ENCODE data around the gene GNG10.
A peak's percentile ranks its signal among the peaks of the same experiment; 100 is the strongest.
"Not testable (repeated sequence)": the region's sequence is repeated elsewhere in the genome, so short reads cannot be mapped to it uniquely, and the experiment has no call there.

GNG10 gene

GRCh38 chr9:111661150-111661801 lies at the start of gene GNG10:
Gene GNG10 (plus strand): TSS chr9:111661605. CDS start chr9:111661635, 30 bp downstream.
- peak; percentile 68 for DNase-seq

DNA sequence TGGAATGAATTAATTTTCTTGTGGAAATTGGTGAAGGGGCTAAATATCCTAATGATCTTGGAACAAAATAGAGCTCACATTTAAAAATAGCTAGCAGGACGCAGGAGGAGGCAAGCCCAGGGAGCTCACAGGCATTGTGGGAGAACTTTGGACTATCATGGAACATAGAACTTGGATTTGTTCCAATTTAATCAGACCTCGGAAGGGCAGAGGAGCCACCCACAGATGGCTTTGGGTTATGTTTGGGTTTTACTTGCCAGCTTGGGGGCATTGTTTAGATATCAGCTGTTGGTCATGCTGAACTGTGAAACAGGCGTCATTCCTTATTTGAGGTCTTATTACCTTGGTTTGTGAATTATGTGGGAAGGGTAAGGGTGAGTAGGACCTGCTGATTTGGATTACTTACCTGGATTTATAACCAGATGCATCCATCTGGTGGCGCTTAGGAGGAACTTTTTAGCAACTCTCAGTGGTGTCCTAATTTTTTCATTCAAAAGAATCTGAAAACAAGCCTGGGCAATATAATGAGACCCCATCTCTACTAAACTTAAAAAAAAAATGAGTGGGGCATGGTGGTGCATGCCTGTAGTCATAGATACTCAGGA lies 47.9 kb upstream of the GNG10 start:
- no peak for DNase-seq

DNA sequence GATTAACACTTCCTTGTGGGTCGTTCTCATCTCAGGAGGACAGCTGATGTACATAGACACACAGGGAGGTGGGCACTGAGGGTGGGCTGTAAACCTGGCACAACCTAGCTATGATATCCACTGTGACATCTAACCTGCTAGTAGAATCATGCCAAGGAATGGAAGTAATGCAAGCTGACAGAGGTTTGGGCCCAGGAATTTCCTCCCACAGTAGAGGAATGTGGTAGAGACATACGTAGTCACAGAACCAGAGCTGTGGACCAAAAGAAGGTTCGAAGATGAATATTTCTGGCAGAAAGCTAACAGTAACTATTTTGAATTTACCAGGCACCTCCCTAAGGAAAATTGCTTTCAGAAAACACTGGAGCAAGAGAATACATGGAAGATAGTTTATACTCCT lies 45.5 kb upstream of the GNG10 start:
- DNase-seq: no peak

- DNase-seq: not testable (repeated sequence)
Measured at GRCh38 chr9:111617349-111617748, 44.1 kb upstream of the GNG10 start.

- DNase-seq: no peak
Measured at GRCh38 chr9:111621895-111622480, 39.4 kb upstream of the GNG10 start.

DNA sequence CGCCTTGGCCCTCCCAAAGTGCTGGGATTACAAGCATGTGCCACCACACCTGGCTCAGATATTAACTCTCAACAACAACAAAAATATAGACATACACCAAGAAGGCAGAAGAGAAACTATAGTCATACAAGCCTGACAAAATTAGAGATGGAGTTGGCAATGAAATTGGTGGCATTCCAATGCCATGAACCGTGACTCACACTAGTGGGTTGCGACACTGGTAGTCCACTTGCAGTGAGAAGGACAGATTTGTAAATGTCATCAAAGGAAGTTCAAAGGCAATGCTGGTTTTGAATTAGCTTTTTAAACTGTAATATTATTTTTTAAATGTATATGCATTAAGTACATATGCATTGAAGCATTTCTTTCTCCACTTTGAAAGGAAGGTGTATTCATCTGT lies 38.8 kb upstream of the GNG10 start:
- no peak for DNase-seq

DNA sequence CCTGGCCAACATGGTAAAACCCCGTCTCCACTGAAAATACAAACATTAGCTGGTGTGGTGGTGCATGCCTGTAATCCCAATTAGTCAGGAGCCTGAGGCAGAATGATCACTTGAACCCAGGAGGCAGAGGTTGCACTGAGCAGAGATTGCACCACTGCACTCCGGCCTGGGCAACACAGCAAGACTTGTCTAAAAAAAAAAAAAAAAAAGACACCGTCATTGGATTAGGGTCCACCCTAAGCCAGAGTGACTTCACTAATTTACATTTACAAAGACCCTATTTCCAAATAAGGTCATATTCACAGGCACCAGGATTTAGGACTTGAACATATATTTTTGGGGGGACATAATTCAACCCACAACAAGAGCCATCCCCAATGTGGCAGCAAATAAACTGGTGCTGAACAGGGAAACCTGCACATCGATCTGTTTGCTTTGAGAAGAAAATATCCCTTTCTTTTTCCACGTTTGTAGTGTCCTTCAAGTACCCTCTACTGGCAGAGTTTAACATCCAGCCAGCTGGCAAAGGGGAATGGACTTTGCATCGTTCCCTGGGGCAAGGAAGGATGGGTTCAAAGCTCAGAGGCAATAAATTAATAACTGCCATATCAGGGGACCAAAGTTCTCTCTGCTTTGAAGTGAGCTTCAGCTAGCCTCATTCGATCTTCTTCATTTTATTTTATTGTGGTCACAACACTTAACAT lies 34.0 kb upstream of the GNG10 start:
- no peak for DNase-seq

DNA sequence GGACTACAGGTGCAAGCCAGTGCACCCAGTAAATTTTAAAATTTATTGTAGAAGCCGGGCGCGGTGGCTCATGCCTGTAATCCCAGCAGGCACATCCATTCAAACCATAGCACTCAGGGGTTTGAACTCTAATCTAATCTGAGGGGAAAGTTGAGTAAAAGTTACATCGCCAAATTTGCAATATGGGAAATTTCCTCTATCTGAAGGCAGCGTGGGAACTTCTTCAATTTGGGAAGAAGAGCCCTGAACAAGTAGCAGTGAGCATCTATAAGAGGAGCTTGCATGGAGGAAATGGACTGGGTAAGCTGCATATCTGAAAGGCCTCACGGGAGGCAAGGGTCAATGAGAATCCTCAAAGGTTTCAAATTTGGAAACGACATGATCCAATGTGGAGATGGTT lies 33.0 kb upstream of the GNG10 start:
- no peak for DNase-seq

DNA sequence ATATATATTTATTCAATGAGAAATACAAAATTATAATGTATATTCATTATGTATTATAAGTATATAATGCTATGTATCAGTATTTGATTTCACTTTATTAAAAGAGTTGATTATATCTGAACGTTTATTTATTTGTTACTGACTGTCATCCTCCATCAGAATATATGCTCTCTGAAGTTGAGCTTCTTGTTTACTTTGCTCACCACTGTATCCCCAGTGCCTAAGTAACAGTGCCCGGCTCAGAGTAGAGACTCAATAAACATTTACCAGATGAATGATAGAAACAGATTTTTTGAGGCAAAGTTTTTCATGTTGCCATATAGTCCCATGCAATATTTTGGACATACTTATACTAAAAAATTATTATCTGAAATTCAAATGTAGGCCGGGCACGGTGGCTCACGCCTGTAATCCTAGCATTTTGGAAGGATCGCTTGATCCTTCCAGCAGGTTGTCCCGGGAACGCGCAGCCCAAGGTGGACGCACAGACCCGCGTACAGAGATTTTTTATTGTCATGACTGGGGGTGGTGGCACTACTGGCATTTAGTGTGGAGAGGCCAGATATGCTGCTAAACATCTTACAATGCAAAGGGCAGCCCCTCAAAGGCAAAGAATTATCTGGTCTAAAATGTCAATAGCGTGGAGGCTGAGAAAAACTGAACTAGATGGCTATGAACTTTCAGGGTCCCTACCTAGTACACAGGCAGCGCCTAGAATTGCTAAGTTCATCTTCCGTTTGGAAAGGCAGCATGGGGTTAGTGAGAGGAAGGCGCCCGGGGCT lies 31.0 kb upstream of the GNG10 start:
- no peak for DNase-seq

- DNase-seq: no peak
Measured at GRCh38 chr9:111630964-111631213, 30.5 kb upstream of the GNG10 start.

- peak; percentile 97 for DNase-seq
Measured at GRCh38 chr9:111631214-111631971, 30.0 kb upstream of the GNG10 start, which contains the start of gene DNAJC25. Gene DNAJC25 (plus strand): TSS chr9:111631334. CDS start chr9:111631408, 74 bp downstream.

- DNase-seq: no peak
Measured at GRCh38 chr9:111632060-111632459, 29.3 kb upstream of the GNG10 start.

DNA sequence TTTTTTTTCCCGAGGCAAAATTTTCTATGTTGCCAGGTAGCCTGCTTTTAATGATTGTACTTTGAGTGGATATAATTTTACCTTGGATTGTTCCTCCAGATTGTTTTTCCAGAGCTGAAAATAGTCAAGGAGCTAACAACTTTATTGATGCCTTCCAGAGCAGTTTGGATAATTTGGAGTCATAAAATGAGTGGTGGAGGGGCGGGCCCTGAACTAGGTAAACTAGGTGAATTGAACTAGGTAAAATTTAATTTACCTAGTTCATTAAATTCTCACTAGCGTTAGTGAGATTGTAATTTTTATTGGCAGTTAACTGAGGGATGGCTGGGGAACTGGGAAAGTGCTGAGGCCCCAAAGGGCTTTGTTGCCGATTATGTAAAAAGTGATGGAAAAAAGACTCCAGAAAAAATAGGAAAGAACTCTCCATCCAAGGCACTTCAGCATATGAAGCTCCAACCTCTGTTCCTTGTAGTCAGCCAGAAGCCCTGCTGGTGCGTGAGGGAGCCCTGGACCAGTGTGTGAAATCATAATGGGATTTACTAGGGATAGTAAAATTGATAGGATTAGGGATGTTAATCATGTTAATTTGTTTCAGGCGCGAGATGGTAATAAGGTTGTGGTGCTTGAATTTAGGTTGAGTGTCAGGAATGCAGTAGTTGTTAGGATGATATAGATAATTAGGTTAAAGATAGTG lies 28.6 kb upstream of the GNG10 start:
- DNase-seq: no peak

DNA sequence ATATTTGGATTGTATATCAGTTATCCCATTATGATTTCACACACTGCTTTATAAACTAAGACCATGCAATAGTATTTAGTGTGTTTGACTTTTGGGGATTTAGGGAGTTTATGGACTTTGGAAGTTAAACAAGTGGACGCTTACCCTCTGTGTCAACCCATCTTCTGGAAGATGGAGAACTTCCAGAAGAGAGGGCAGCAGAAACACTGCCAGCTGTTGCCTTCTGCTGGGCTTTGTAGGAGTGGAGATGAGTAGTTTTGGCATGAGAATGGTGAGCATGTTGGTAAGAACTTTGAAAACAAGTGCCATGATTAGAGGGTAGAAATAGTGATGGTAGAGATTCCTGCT lies 28.0 kb upstream of the GNG10 start:
- DNase-seq: no peak

GRCh38 chr9:111634860-111635259 lies 26.5 kb upstream of the GNG10 start:
- DNase-seq: no peak

DNA sequence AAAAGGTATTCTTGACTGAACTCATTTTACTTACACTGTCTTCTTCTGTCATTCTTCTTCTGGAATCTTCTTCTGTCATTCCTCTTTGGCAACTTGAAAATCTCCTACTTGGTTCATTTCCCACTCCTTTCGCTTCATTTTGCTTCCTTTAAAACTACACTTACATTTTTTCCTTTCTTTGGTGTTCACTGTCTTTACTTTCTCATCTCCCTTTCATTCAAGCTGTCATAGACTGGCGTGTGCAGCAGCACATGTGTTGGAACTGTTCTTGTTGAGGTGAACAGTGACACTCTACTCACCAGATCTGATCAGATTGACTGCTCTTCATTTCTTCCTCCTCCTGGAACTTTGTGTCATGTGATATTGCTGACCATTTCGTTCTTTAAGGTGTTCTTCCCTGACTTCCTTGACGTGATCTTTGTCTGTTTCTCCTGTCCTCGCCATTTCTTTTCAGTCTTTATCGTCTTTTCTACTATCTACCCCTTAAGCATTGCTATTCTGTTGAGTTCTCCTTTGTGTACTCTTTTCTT lies 23.9 kb upstream of the GNG10 start:
- DNase-seq: no peak

DNA sequence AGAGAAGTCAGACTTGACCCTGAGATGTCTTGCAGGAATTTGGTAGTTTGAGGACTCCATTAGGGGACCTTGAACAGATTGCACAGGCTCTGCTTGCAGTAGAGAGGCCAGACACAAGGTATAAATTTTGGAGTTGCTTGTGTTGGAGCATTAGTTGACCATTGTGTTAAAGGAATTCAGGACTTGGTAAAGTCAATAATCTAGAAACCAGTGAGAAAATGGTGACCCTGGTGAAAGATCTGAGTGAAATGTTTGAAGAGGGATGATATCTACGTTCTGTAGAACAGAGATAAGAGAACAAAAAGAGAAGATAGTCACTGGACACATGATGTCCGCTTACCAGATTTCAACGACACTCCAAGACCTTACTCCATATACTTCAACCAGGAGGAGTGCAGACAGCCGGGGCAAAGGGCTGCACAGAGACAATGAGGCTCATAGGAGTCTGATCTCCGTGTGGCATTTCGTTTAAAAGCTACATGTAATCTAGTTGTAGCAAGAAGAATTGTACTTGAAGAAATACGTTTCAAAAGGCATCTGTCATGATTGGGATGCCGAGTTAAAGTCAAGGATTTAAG lies 17.1 kb upstream of the GNG10 start:
- DNase-seq: no peak

DNA sequence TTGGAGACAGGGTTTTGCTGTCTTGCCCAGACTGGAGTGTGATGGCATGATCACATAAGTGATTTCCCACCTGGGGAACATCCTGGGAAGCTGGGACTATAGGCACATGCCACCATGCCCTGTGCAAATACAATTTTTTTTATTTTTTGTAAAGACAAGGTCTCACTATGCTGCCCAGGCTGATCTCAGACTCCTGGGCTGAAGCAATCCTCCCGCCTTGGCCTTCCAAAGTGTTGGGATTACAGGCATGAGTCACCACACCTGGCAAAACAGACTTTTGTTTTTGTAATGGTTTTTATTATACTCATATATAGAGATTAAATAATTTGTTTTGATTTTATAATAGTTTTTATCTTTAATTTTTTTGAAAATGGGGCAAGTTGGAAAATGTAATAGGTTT lies 15.6 kb upstream of the GNG10 start:
- DNase-seq: no peak

DNA sequence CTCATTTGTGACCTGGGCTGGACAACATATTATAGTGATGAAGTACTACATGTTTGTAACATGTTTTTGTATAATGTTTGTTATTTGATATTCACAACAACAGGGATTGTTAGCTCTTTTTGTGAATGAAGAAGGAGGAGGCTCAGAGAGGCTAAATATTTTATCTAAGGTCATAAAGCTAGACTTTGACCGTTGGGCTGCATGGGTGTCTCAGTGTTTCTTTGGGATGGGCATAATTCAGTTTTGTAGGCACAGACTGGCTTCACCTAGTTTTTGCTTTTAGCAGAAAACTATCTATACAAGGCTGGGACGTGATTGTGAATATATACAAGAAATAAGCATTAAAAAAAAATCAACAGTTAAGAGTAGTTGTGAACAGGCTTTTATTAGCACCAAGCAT lies 15.0 kb upstream of the GNG10 start:
- no peak for DNase-seq

GRCh38 chr9:111648066-111648465 lies 13.3 kb upstream of the GNG10 start:
- no peak for DNase-seq

DNA sequence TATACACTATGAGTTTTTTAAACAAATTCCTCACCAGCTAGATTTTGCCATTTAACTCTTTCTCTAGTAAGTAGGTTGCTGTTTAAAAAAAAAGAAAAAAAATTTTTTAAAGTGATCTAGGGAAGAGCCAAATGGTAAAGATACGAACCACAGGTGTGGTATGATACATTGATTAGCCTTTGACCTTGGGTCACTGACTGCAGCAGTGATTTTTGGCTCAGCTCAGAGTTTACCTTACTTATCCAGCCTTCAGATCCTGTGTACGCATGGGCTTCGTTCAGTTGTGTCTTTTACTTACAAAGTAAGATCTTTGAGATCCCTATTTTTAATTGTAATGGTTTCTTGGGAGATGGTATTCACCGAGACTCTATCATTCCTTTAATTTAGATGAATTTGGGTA lies 12.4 kb upstream of the GNG10 start:
- DNase-seq: no peak
